HG02852 (cell line): Measurements from ENCODE around the gene BCAP31.
"Not testable (repeated sequence)": the region's sequence is repeated elsewhere in the genome, so short reads cannot be mapped to it uniquely, and the experiment has no call there.

ENCODE experiments used
- ATAC-seq: cut with Tn5 transposase; IDR thresholded peaks from one replicate; pipeline ENCODE4 v1.9.1; 2021; ENCODE audit warnings: mild to moderate bottlenecking, moderate library complexity; ENCODE audit not compliant: unreplicated experiment

BCAP31 gene

GRCh38 chrX:153763298-153763932, 39.2 kb upstream of the BCAP31 start:
- no peak for ATAC-seq

- no peak for ATAC-seq
Observed at GRCh38 chrX:153762626-153763173, 38.5 kb upstream of the BCAP31 start.

GRCh38 chrX:153761863-153762262, 37.7 kb upstream of the BCAP31 start:
- no peak for ATAC-seq

GRCh38 chrX:153755136-153755535, 30.9 kb upstream of the BCAP31 start:
- ATAC-seq: no peak

- no peak for ATAC-seq
Observed at GRCh38 chrX:153750127-153750774, 26.1 kb upstream of the BCAP31 start.

- not testable (repeated sequence) for ATAC-seq
Observed at GRCh38 chrX:153749017-153749416, 24.8 kb upstream of the BCAP31 start.

GRCh38 chrX:153746991-153747390, 22.8 kb upstream of the BCAP31 start:
- ATAC-seq: not testable (repeated sequence)

GRCh38 chrX:153746359-153746758, 22.2 kb upstream of the BCAP31 start:
- ATAC-seq: no peak

- not testable (repeated sequence) for ATAC-seq
Observed at GRCh38 chrX:153745067-153745433, 20.9 kb upstream of the BCAP31 start.

- ATAC-seq: no peak
Observed at GRCh38 chrX:153744210-153745066, 20.3 kb upstream of the BCAP31 start.

GRCh38 chrX:153743468-153744209, 19.5 kb upstream of the BCAP31 start:
- not testable (repeated sequence) for ATAC-seq

GRCh38 chrX:153742796-153743467, 18.7 kb upstream of the BCAP31 start:
- not testable (repeated sequence) for ATAC-seq

- not testable (repeated sequence) for ATAC-seq
Observed at GRCh38 chrX:153742111-153742510, 17.9 kb upstream of the BCAP31 start.

GRCh38 chrX:153741446-153741845, 17.3 kb upstream of the BCAP31 start:
- no peak for ATAC-seq

- ATAC-seq: no peak
Observed at GRCh38 chrX:153740631-153741222, 16.5 kb upstream of the BCAP31 start.

- no peak for ATAC-seq
Observed at GRCh38 chrX:153739754-153740486, 15.7 kb upstream of the BCAP31 start.

GRCh38 chrX:153738056-153738605, 13.9 kb upstream of the BCAP31 start:
- no peak for ATAC-seq

GRCh38 chrX:153736871-153737441, 12.8 kb upstream of the BCAP31 start:
- no peak for ATAC-seq
